ENCODE results near the gene DEFB129.

DEFB129 gene

DNA sequence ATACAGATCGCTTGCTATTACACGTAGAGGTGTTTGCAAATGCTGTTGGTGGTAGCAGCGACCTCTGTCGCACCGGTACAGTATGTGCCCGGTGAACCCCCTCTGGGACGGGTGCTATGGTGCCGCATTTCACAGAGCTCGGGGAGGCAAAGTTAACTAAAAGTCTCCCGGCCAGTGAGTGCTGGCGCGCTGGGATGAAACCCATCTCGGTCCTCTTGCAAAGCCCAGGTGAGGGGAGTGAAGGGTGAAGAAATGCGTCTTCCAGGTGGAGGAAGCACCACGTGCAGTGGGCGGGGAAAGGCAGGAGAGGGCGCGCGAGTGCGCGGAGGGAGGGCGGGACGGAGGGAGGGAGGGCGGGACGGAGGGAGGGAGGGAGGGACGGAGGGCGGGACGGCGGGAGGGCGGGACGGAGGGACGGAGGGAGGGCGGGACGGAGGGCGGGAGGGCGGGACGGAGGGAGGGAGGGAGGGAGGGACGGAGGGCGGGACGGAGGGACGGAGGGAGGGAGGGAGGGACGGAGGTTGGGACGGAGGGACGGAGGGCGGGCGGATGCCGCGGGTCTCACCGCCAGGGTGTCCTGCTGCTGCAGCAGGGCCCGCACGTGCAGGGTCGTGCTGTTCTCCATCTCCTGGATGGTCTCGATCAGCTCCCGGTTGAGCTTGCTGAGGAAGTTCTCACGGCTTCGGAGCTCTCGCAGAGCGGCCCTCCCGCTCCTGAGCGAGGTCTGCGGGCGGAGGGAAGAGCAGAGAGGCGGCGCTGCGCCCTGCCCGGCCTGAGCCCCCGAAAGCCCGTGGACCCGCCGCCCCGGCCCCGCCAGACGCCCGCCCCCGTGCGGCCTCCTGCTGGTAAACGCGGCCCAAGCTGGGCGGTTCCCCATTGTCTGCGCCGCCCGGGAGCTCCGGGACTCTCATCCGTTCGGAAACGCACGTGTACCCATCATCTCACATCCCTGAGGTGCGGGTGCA, 51.8 kb downstream of the DEFB129 start:
- H3K9me3 Mint-ChIP-seq, result no peaks in the 10 kb centered on the region
- H3K4me1 Mint-ChIP-seq, result no peaks in the 10 kb centered on the region
- H3K36me3 Mint-ChIP-seq (ENCODE audit: low read depth), result peaks cover 67% of the 10 kb centered on the region
- TF ChIP-seq, protein P1, sequence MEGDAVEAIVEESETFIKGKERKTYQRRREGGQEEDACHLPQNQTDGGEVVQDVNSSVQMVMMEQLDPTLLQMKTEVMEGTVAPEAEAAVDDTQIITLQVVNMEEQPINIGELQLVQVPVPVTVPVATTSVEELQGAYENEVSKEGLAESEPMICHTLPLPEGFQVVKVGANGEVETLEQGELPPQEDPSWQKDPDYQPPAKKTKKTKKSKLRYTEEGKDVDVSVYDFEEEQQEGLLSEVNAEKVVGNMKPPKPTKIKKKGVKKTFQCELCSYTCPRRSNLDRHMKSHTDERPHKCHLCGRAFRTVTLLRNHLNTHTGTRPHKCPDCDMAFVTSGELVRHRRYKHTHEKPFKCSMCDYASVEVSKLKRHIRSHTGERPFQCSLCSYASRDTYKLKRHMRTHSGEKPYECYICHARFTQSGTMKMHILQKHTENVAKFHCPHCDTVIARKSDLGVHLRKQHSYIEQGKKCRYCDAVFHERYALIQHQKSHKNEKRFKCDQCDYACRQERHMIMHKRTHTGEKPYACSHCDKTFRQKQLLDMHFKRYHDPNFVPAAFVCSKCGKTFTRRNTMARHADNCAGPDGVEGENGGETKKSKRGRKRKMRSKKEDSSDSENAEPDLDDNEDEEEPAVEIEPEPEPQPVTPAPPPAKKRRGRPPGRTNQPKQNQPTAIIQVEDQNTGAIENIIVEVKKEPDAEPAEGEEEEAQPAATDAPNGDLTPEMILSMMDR (IDR thresholded peaks at IDR 0.05; ENCODE audit: unreplicated experiment in 3 of 3), result no peak
- no peaks in the 10 kb centered on the region for H3K27me3 Mint-ChIP-seq (ENCODE audit: low read depth)
- H3K4me3 Mint-ChIP-seq, result no peak overlapping the region
- H3K27ac Mint-ChIP-seq, result no peak overlapping the region

Data from nephron (organoid).